GM12875 (cell line): Measurements from ENCODE around the gene DEPDC1.
"Not testable (repeated sequence)": the region's sequence is repeated elsewhere in the genome, so short reads cannot be mapped to it uniquely, and the experiment has no call there.

ENCODE experiments used
- H3K4me3 ChIP-seq: one replicate; pipeline ENCODE4 v1.5.1; 2011; ENCODE audit warnings: low read depth, low read length, control low read depth
- TF ChIP-seq, protein P1 (sequence below): IDR thresholded peaks from 2 replicates; pipeline ENCODE4 v1.5.1; 2011; ENCODE audit warnings: low read depth, mild to moderate bottlenecking, control low read depth, inconsistent platforms, low read length, moderate library complexity, borderline replicate concordance; ENCODE audit not compliant: insufficient read depth

The DEPDC1 gene

GRCh38 chr1:68495532-68495931 lies 1.4 kb downstream of the DEPDC1 start:
- TF ChIP-seq, protein P1, sequence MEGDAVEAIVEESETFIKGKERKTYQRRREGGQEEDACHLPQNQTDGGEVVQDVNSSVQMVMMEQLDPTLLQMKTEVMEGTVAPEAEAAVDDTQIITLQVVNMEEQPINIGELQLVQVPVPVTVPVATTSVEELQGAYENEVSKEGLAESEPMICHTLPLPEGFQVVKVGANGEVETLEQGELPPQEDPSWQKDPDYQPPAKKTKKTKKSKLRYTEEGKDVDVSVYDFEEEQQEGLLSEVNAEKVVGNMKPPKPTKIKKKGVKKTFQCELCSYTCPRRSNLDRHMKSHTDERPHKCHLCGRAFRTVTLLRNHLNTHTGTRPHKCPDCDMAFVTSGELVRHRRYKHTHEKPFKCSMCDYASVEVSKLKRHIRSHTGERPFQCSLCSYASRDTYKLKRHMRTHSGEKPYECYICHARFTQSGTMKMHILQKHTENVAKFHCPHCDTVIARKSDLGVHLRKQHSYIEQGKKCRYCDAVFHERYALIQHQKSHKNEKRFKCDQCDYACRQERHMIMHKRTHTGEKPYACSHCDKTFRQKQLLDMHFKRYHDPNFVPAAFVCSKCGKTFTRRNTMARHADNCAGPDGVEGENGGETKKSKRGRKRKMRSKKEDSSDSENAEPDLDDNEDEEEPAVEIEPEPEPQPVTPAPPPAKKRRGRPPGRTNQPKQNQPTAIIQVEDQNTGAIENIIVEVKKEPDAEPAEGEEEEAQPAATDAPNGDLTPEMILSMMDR, result no peak
- peak overlapping the region; percentile 72 for H3K4me3 ChIP-seq

GRCh38 chr1:68493193-68493592 lies 3.7 kb downstream of the DEPDC1 start:
- no peak overlapping the region for H3K4me3 ChIP-seq
- TF ChIP-seq, protein P1, result no peak

GRCh38 chr1:68492255-68492654 lies 4.6 kb downstream of the DEPDC1 start:
- H3K4me3 ChIP-seq, result not testable (repeated sequence)

- no peak overlapping the region for H3K4me3 ChIP-seq
- TF ChIP-seq, protein P1, result no peak
Observed at GRCh38 chr1:68490046-68490651, 6.7 kb downstream of the DEPDC1 start.

GRCh38 chr1:68485431-68486022 lies 11.4 kb downstream of the DEPDC1 start:
- no peak overlapping the region for H3K4me3 ChIP-seq

GRCh38 chr1:68484618-68485017 lies 12.3 kb downstream of the DEPDC1 start:
- TF ChIP-seq, protein P1, result no peak
- H3K4me3 ChIP-seq, result no peak overlapping the region

More at GRCh38 chr1:68485431-68486022, 11.4 kb downstream of the DEPDC1 start:
- TF ChIP-seq, protein P1, result no peak

DNA sequence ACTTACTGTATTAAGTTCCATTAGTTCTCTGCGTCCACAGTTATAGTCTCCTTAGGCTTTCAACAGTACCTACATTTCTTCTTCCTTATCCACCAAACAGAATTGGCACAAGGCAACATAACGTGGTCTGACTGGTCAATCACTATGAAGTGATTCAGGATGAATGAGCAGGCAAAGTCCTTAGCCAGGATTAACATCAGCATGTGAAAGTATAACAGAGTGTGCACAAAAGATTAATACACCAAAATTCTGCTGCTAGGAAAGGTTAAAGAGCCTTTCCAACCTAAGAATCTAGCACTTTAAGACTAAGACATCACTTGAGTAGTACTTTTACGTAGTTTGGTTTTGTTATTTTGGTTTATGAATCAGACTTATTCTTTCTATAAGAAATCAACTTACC lies 15.8 kb downstream of the DEPDC1 start:
- no peak overlapping the region for H3K4me3 ChIP-seq
- TF ChIP-seq, protein P1, result no peak
